ENCODE results near the gene LRRIQ1. TPM values are rescaled to one million over a fixed set of nuclear protein-coding genes. Genes with fewer than 3 reads are reported as not detected.
A peak's percentile ranks its signal among the peaks of the same experiment; 100 is the strongest.

LRRIQ1 gene
- total RNA-seq, 1 donor from 2014 or later: 0.92 TPM

- peak; percentile 64 for DNase-seq (ENCODE audit: low read depth)
- H3K4me3 ChIP-seq (ENCODE audit: low read depth, low read length): no peak overlapping the region
- no peak for TF ChIP-seq CTCF (conservative IDR thresholded peaks at IDR 0.05; ENCODE audit: low read depth, low read length)
Observed at GRCh38 chr12:85016413-85016812, 19.7 kb upstream of the LRRIQ1 start.

GRCh38 chr12:85017133-85017532, 19.0 kb upstream of the LRRIQ1 start:
- TF ChIP-seq CTCF (conservative IDR thresholded peaks at IDR 0.05; ENCODE audit: low read depth, low read length): no peak
- DNase-seq (ENCODE audit: low read depth): no peak
- no peak overlapping the region for H3K4me3 ChIP-seq (ENCODE audit: low read depth, low read length)

GRCh38 chr12:85017618-85018017, 18.5 kb upstream of the LRRIQ1 start:
- no peak for DNase-seq (ENCODE audit: low read depth)
- TF ChIP-seq CTCF (conservative IDR thresholded peaks at IDR 0.05; ENCODE audit: low read depth, low read length): no peak
- no peak overlapping the region for H3K4me3 ChIP-seq (ENCODE audit: low read depth, low read length)

- no peak for TF ChIP-seq CTCF (conservative IDR thresholded peaks at IDR 0.05; ENCODE audit: low read depth, low read length)
- no peak overlapping the region for H3K4me3 ChIP-seq (ENCODE audit: low read depth, low read length)
- no peak for DNase-seq (ENCODE audit: low read depth)
Observed at GRCh38 chr12:85018098-85018497, 18.1 kb upstream of the LRRIQ1 start.

- DNase-seq (ENCODE audit: low read depth): no peak
- H3K4me3 ChIP-seq (ENCODE audit: low read depth, low read length): no peak overlapping the region
- peak; percentile 51 for TF ChIP-seq CTCF (conservative IDR thresholded peaks at IDR 0.05; ENCODE audit: low read depth, low read length)
Observed at GRCh38 chr12:85029456-85029855, 6.7 kb upstream of the LRRIQ1 start.

- no peak for TF ChIP-seq CTCF (conservative IDR thresholded peaks at IDR 0.05; ENCODE audit: low read depth, low read length)
- H3K4me3 ChIP-seq (ENCODE audit: low read depth, low read length): peak overlapping the region; percentile 89
- no peak for DNase-seq (ENCODE audit: low read depth)
Observed at GRCh38 chr12:85036733-85037132, 582 bp downstream of the LRRIQ1 start.

GRCh38 chr12:85041395-85041794, 5.2 kb downstream of the LRRIQ1 start:
- DNase-seq (ENCODE audit: low read depth): no peak
- TF ChIP-seq CTCF (conservative IDR thresholded peaks at IDR 0.05; ENCODE audit: low read depth, low read length): no peak
- H3K4me3 ChIP-seq (ENCODE audit: low read depth, low read length): no peak overlapping the region

All from epithelial cell of proximal tubule (primary cell).